ENCODE results near the gene ACBD6.
"Not testable (repeated sequence)": the region's sequence is repeated elsewhere in the genome, so short reads cannot be mapped to it uniquely, and the experiment has no call there.

ACBD6 gene

GRCh38 chr1:180489976-180490375, 12.4 kb downstream of the ACBD6 start:
- no peak for DNase-seq (ENCODE audit: low read depth in 2 of 2, low spot score in 1 of 2)

DNA sequence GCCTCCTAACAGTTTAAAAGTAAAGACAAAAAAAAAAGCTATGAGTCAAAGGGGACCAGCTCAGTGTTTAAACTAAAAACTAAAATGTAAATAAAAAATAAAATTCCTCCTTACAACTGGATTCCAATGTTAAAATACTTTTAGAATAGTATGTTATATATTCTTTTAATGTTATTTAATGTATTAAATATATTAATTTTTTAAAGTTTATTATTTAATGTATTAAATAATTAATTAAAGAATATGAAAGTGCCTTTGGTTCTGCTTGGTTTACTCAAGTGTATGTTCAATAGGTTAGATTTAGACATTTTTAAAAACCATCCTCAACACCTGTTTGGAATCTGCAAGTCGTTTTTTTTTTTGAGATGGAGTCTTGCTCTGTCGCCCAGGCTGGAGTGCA, 13.1 kb downstream of the ACBD6 start:
- no peak for DNase-seq (ENCODE audit: low read depth in 2 of 2, low spot score in 1 of 2)

GRCh38 chr1:180488661-180489060, 13.7 kb downstream of the ACBD6 start:
- DNase-seq (ENCODE audit: low read depth in 2 of 2, low spot score in 1 of 2): no peak

DNA sequence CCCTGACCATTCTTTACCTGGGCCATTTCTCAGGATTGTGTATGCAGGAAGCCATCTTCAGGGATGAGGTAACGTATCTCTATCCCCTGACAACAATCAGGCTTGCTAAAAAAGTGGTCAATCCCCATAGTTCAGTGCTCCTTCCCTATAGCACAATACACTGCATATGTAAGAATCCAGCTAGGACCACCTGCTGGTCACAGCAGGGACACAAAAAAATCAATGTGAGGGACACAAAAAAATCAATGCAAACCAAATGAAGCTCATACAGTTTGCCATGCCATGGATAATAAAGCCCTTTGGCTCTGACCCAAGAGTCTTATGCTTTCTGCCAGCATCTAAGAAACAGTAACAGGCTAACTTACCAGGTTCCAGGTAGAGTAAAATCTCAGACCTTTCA, 16.3 kb downstream of the ACBD6 start:
- no peak for DNase-seq (ENCODE audit: low read depth in 2 of 2, low spot score in 1 of 2)

DNA sequence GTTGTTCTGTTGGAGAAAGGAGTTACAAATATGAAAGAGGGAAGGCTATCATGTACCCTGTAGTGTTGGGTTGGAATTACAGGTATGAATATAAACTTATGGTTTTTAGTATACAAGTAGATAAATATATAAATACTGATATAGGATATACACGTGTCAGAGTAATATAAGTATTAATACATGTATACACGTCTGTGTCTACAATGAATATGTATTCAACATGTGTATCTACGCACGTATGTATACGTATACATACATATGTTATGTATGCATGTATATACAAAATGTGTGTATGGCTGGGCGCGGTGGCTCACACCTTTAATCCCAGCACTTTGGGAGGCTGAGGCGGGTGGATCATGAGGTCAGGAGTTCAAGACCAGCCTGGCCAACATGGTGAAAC, 17.9 kb downstream of the ACBD6 start:
- DNase-seq (ENCODE audit: low read depth in 2 of 2, low spot score in 1 of 2): no peak

GRCh38 chr1:180482425-180483275, 19.7 kb downstream of the ACBD6 start:
- no peak for DNase-seq (ENCODE audit: low read depth in 2 of 2, low spot score in 1 of 2)

- DNase-seq (ENCODE audit: low read depth in 2 of 2, low spot score in 1 of 2): no peak
Measured at GRCh38 chr1:180470031-180470430, 32.3 kb downstream of the ACBD6 start.

- DNase-seq (ENCODE audit: low read depth in 2 of 2, low spot score in 1 of 2): no peak
Measured at GRCh38 chr1:180468311-180468710, 34.1 kb downstream of the ACBD6 start.

DNA sequence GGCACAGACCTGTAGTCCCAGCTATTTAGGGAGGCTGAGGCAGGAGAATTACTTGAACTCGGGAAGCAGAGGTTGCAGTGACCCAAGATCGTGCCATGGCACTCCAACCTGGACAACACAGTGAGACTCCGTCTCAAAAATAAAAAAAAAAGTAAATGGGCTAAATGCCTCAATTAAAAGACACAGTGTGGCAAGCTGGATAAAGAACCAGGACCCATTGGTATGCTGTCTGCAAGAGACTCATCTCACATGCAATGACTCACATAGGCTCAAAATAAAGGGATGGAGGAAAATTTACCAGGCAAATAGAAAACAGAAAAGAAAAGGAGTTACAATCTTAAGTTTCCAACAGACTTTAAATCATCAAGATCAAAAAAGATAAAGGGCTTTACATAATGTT, 40.3 kb downstream of the ACBD6 start:
- no peak for DNase-seq (ENCODE audit: low read depth in 2 of 2, low spot score in 1 of 2)

- not testable (repeated sequence) for DNase-seq (ENCODE audit: low read depth in 2 of 2, low spot score in 1 of 2)
Measured at GRCh38 chr1:180461682-180462081, 40.7 kb downstream of the ACBD6 start.

DNA sequence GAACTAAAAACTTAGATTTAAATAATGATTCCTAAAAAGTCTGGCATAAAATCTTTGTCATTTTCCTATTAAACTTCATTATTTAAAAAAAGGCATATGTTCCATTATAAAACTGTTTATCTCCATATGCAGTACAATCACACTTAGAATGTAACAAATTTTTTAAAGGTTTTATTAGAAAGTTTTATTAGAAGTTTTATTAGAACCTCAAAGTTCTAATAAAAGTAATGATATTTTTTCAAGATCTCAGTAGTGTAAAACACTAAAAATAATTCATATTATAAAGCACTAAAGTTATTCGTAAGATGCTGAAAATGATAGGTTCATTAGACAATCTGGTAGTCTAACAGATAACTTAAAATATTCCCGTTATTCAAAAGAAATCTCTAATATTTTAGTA, 43.6 kb downstream of the ACBD6 start:
- no peak for DNase-seq (ENCODE audit: low read depth in 2 of 2, low spot score in 1 of 2)

DNA sequence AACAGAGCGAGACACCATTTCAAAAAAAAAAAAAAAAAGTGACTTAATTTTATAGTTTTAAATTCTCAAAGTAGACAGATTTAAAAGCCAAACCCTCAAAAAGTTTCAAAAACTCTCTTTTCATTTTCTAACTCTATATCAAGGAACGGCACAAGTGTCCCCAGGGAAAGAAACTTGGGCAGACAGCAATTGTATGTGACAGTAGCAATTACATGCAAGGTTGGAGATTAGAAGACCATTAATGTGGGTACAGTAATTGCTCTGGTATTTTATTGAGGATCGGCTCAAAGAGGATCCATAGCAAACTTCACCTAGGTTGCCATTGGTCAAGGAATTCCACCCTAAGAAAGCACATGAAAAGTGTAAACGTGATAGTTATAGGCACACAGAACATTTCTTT, 46.2 kb downstream of the ACBD6 start:
- no peak for DNase-seq (ENCODE audit: low read depth in 2 of 2, low spot score in 1 of 2)

- DNase-seq (ENCODE audit: low read depth in 2 of 2, low spot score in 1 of 2): no peak
Measured at GRCh38 chr1:180451504-180451903, 50.9 kb downstream of the ACBD6 start.

DNA sequence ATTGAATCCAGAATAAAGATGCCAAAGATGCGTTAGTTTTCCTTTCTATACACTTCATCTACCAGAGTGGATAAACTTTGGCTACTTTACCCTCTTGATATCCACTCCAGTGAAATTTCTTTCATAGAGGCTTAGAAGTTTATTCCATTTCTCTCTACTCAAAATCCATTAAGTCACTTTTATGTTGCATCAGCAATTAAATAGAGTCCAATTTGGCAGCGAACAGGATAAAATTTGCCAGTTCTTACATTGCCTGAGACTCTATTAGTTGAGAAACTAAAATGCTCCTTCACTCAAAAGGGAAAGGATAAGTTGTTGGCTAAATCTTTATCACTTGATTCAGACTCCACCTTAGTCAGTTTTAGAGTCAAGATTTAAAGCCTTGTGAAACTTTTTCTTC, 57.9 kb downstream of the ACBD6 start:
- DNase-seq (ENCODE audit: low read depth in 2 of 2, low spot score in 1 of 2): no peak

- DNase-seq (ENCODE audit: low read depth in 2 of 2, low spot score in 1 of 2): no peak
Measured at GRCh38 chr1:180440335-180440734, 62.0 kb downstream of the ACBD6 start.

GRCh38 chr1:180435566-180435965, 66.8 kb downstream of the ACBD6 start:
- DNase-seq (ENCODE audit: low read depth in 2 of 2, low spot score in 1 of 2): no peak

DNA sequence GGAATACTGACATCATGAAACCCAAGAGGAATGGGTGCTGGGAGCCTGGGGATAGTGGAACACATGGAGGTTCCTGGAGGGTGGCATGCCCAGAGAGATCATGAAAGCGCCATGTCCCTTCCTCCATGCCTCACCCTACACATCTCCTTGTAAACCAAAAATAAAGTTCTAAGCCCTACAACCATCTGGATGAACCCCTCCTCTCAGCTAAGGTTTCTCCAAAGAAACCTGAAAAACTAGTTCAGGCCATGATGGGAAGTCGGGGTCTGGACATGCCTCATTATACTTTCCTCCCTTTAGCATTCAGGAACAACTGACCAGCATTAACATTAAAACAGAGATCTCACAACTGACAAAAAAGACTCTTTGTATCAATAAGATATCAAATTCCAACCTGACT, 68.5 kb downstream of the ACBD6 start:
- DNase-seq (ENCODE audit: low read depth in 2 of 2, low spot score in 1 of 2): no peak

DNA sequence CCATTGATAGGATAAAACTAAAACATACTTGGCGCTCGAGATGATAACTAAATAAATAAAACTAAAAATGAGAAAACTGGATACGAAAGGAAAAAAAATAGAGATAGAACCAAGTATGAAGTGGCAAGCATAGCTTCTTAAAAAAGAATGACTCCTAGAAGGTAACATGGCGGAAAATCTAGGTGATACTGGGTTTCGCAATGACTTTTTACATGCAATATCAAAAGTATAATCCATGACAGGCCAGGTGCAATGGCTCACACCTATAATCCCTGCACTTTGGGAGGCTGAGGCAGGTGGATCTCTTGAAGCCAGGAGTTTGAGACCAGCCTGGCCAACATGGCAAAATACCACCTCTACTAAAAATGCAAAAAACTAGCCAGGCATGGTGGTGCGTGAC, 70.7 kb downstream of the ACBD6 start:
- DNase-seq (ENCODE audit: low read depth in 2 of 2, low spot score in 1 of 2): no peak

DNA sequence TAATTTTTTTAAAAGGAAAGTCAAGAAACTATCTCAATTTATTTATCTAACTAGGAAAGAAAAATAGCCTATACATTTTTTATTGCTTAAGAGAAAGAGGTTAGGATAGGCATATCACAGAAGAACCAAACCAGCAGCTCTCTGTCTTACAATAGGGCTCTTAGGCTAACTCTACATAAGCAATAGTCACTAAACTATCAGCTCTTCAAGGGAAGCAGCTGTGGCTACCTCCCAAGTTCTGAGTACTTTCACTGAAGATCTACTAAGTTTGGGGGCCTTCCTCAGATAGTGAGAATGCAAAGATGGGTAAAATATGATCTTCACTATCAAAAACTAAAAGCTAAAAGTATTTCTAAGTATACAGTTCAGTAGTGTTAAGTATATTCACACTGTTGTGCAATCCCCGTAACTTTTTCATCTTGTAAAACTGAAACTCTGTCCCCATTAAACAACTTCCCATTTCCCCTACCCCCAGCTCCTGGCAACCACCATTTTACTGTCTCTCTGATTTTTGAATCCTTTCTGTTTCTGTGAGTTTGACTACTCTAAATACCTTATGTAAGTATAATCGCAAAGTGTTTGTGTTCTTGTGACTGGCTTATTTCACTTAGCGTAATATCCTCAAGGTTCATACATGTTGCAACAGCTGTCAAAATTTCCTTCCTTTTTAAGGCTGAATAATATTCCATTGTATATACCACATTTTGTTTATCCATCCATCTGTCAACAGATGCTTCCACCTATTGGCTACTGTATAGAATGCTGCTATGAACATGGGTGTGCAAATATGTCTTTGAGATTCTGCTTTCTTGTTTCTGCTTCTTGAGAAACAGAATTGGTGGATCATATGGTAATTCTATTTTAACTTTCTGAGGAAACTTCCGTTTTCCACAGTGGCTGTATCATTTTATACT, 73.3 kb downstream of the ACBD6 start:
- DNase-seq (ENCODE audit: low read depth in 2 of 2, low spot score in 1 of 2): no peak

- no peak for DNase-seq (ENCODE audit: low read depth in 2 of 2, low spot score in 1 of 2)
Measured at GRCh38 chr1:180425952-180426351, 76.4 kb downstream of the ACBD6 start.

DNA sequence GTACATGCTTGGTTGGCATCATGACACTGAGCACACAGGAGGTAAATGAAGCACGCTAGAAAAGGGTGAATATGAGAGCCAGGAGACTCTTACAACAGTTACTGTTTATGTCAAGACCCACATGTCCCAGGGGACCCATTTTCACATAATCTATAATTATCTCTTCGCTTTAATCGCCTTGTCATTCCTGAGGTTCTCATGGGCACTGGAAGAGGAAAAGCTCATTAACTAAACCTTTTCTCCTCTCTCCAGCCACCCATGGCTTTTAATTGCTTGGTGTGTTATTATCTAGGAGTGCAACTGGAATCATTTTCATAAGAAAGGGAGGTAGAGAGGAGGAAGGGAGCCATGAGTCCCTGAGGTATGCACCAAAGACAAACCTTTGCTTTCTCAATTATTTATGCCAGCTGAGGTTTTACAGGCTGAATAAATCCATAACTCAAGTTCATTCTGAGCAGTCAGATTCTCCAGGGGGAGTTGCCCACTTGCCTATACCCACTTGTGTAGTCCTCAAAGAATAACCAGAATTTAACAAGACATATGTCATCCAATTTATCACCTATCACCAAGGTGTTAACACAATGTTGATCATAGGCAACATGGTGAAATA, 77.4 kb downstream of the ACBD6 start:
- no peak for DNase-seq (ENCODE audit: low read depth in 2 of 2, low spot score in 1 of 2)

GRCh38 chr1:180421614-180422013, 80.8 kb downstream of the ACBD6 start:
- no peak for DNase-seq (ENCODE audit: low read depth in 2 of 2, low spot score in 1 of 2)
